Esophagus muscularis mucosa (tissue), 4 donors: Measurements from ENCODE around the gene MARVELD1.
A peak's percentile ranks its signal among the peaks of the same experiment; 100 is the strongest.

Source experiments
- EP300 ChIP-seq: sonication (generic); formaldehyde crosslinking; IDR thresholded peaks from one replicate; pipeline ENCODE4 v1.6.1; 2017; ENCODE audit warnings: antibody characterized with exemption
- POLR2A ChIP-seq: fragments of 450-650 bp; IDR thresholded peaks from one replicate; pipeline ENCODE4 v1.6.1; 2017; ENCODE audit warnings: antibody characterized with exemption, moderate library complexity, mild to moderate bottlenecking, low read depth
- POLR2AphosphoS5 ChIP-seq, 2 donors: sonication (generic); formaldehyde crosslinking; IDR thresholded peaks; one replicate each; pipeline ENCODE4 v1.6.1; 2017; ENCODE audit warnings: antibody characterized with exemption in 2 of 2
- TF ChIP-seq, protein P1 (sequence below), 3 experiments: fragments of 200-600 bp in 2 of 3; fragments of 450-650 bp in 1 of 3; sonication (generic) in 2 of 3; IDR thresholded peaks; one replicate each; pipeline ENCODE4 v1.5.1; 2017 to 2019; ENCODE audit warnings: antibody characterized with exemption in 3 of 3, mild to moderate bottlenecking in 2 of 3, moderate library complexity in 1 of 3

DNA sequence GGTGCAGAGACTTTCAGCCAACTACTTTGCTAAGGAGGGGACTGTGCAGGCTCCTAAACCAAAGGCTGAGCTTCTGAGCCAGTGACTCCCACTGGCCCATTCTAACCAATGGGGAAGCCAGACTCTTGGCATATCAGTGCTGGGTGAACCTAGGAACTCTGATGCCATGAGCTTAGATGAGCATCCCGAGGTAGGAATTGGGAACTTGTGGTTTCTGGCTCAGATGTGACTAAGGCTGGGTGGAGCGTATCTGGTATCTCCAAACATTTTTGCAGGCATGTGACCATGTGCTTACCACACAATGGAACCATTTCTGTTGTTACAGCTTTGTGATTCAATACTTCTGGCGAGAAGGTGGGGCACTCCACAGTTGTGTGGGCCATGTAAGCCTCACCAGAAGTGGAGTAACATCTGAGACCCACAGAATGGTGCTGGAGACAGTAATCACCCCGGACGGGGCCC lies 23.9 kb upstream of the MARVELD1 start:
- TF ChIP-seq POLR2A (no peak), EP300 (no peak), POLR2AphosphoS5 (IDR thresholded peaks at IDR 0.05) (peak; percentile 20 to 56)
- TF ChIP-seq, protein P1, sequence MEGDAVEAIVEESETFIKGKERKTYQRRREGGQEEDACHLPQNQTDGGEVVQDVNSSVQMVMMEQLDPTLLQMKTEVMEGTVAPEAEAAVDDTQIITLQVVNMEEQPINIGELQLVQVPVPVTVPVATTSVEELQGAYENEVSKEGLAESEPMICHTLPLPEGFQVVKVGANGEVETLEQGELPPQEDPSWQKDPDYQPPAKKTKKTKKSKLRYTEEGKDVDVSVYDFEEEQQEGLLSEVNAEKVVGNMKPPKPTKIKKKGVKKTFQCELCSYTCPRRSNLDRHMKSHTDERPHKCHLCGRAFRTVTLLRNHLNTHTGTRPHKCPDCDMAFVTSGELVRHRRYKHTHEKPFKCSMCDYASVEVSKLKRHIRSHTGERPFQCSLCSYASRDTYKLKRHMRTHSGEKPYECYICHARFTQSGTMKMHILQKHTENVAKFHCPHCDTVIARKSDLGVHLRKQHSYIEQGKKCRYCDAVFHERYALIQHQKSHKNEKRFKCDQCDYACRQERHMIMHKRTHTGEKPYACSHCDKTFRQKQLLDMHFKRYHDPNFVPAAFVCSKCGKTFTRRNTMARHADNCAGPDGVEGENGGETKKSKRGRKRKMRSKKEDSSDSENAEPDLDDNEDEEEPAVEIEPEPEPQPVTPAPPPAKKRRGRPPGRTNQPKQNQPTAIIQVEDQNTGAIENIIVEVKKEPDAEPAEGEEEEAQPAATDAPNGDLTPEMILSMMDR (IDR thresholded peaks at IDR 0.05), result no peak
